GM23338 (cell line): Measurements from ENCODE around the gene TMEM123. TPM values are rescaled to one million over a fixed set of nuclear protein-coding genes. Genes with fewer than 3 reads are reported as not detected.

ENCODE experiments used
- ATAC-seq: fragments of 200-7000 bp; cut with Tn5 transposase; 3 replicates; pipeline ENCODE4 v1.9.1; 2020
- DNase-seq: peaks from one replicate; pipeline ENCODE4 v3.0.0-alpha.2; 2015; ENCODE audit warnings: low spot score
- H2AFZ ChIP-seq: fragments of 200-600 bp; sonication (generic); 2 replicates; pipeline ENCODE4 v1.8.0; 2016; ENCODE audit warnings: antibody characterized with exemption, mild to moderate bottlenecking, moderate library complexity
- H3F3A ChIP-seq: fragments of 200-600 bp; sonication (generic); replicated peaks from 2 replicates; pipeline ENCODE4 v1.8.0; 2017; ENCODE audit warnings: antibody characterized with exemption, mixed run types, low read depth
- H3K27ac ChIP-seq: fragments of 200-600 bp; sonication (generic); 2 replicates; pipeline ENCODE4 v1.6.1; 2016; ENCODE audit warnings: low read depth
- H3K27me3 ChIP-seq: fragments of 200-600 bp; sonication (generic); 2 replicates; pipeline ENCODE4 v1.8.0; 2016; ENCODE audit warnings: mild to moderate bottlenecking, mixed run types, moderate library complexity; ENCODE audit not compliant: insufficient read depth
- H3K36me3 ChIP-seq: fragments of 200-600 bp; sonication (generic); 2 replicates; pipeline ENCODE4 v1.8.0; 2016; ENCODE audit warnings: mild to moderate bottlenecking; ENCODE audit not compliant: insufficient read depth
- H3K4me1 ChIP-seq: fragments of 200-600 bp; sonication (generic); 2 replicates; pipeline ENCODE4 v1.8.0; 2016; ENCODE audit warnings: mild to moderate bottlenecking, moderate library complexity; ENCODE audit not compliant: insufficient read depth
- H3K4me2 ChIP-seq: fragments of 200-600 bp; sonication (generic); 2 replicates; pipeline ENCODE4 v1.7.1; 2017; ENCODE audit warnings: mixed run types
- H3K4me3 ChIP-seq: fragments of 200-600 bp; sonication (generic); 2 replicates; pipeline ENCODE4 v1.6.1; 2016; ENCODE audit warnings: mixed run types
- H3K79me2 ChIP-seq: fragments of 200-600 bp; sonication (generic); replicated peaks from 2 replicates; pipeline ENCODE4 v1.8.0; 2017; ENCODE audit warnings: mild to moderate bottlenecking; ENCODE audit not compliant: insufficient read depth
- H3K9me2 ChIP-seq: fragments of 200-600 bp; sonication (generic); 2 replicates; pipeline ENCODE4 v1.8.0; 2017; ENCODE audit not compliant: insufficient read depth
- H4K20me1 ChIP-seq: fragments of 200-600 bp; sonication (generic); replicated peaks from 2 replicates; pipeline ENCODE4 v1.8.0; 2017; ENCODE audit warnings: mild to moderate bottlenecking; ENCODE audit not compliant: insufficient read depth
- H3K27ac Mint-ChIP-seq: 2 replicates; pipeline ENCODE4 v1.8.0; 2020; ENCODE audit warnings: inconsistent platforms, mild to moderate bottlenecking, moderate library complexity, mixed read lengths
- H3K27me3 Mint-ChIP-seq: 3 replicates; pipeline ENCODE4 v1.8.0; 2022; ENCODE audit warnings: low read depth, mild to moderate bottlenecking, moderate library complexity, mixed read lengths, inconsistent platforms; ENCODE audit not compliant: insufficient read depth, poor library complexity
- H3K36me3 Mint-ChIP-seq: 3 replicates; pipeline ENCODE4 v1.8.0; 2021; ENCODE audit warnings: low read depth, mild to moderate bottlenecking, inconsistent platforms, moderate library complexity, mixed read lengths
- H3K4me1 Mint-ChIP-seq: 3 replicates; pipeline ENCODE4 v1.8.0; 2020; ENCODE audit warnings: mild to moderate bottlenecking, inconsistent platforms, mixed read lengths
- H3K4me3 Mint-ChIP-seq: 3 replicates; pipeline ENCODE4 v1.8.0; 2021; ENCODE audit warnings: moderate library complexity, mild to moderate bottlenecking, inconsistent platforms, mixed read lengths
- H3K9me3 Mint-ChIP-seq: 3 replicates; pipeline ENCODE4 v1.8.0; 2020; ENCODE audit warnings: moderate library complexity, mild to moderate bottlenecking, inconsistent platforms, mixed read lengths
- CREB1 ChIP-seq: fragments of 250-450 bp; sonication (Bioruptor Pico); IDR thresholded peaks from 2 replicates; pipeline ENCODE4 v1.5.0; 2020; ENCODE audit warnings: low read depth, mild to moderate bottlenecking, moderate library complexity
- EZH2 ChIP-seq: fragments of 200-600 bp; sonication (generic); IDR thresholded peaks from one replicate; pipeline ENCODE4 v1.8.0; 2017; ENCODE audit warnings: antibody characterized with exemption, mild to moderate bottlenecking, low read depth; ENCODE audit not compliant: unreplicated experiment
- EZH2phosphoT487 ChIP-seq: fragments of 200-600 bp; sonication (generic); IDR thresholded peaks from one replicate; pipeline ENCODE4 v1.8.1; 2018; ENCODE audit warnings: antibody characterized with exemption; ENCODE audit not compliant: unreplicated experiment
- JUNB ChIP-seq: IDR thresholded peaks from one replicate; pipeline ENCODE4 v1.6.1; 2016; ENCODE audit warnings: antibody characterized with exemption; ENCODE audit not compliant: unreplicated experiment
- NANOG ChIP-seq: IDR thresholded peaks from 2 replicates; pipeline ENCODE4 v1.6.1; 2016; ENCODE audit warnings: antibody characterized with exemption, borderline replicate concordance
- POLR2AphosphoS5 ChIP-seq: IDR thresholded peaks from 2 replicates; pipeline ENCODE4 v1.6.1; 2016; ENCODE audit warnings: antibody characterized with exemption, low read depth
- STAT1 ChIP-seq: IDR thresholded peaks from one replicate; pipeline ENCODE4 v1.6.1; 2016; ENCODE audit warnings: antibody characterized with exemption; ENCODE audit not compliant: unreplicated experiment
- ZNF114 ChIP-seq: fragments of 250-450 bp; sonication (Bioruptor Pico); IDR thresholded peaks from 2 replicates; pipeline ENCODE4 v1.5.0; 2020; ENCODE audit warnings: mild to moderate bottlenecking, moderate library complexity
- ZNF331 ChIP-seq: fragments of 250-450 bp; sonication (Bioruptor Pico); IDR thresholded peaks from 2 replicates; pipeline ENCODE4 v1.5.0; 2020; ENCODE audit warnings: low read depth, mild to moderate bottlenecking, moderate library complexity
- polyA plus RNA-seq: library from polyadenylated mRNA; unstranded; fragments of >200 nt; fragmentation: Nextera tagmentation; extraction: Ambion mirVana; gene quantifications from 2 replicates; pipeline ENCODE4 v1.2.1, GENCODE V29; 2016
- total RNA-seq: library from RNA; depleted of rRNA; stranded (reverse); fragments of >200 nt; shearing (Covaris generic); gene quantifications from 2 replicates; pipeline ENCODE4 v1.2.3, GENCODE V29; 2014
- TF ChIP-seq, protein P1 (sequence below), 2 experiments: fragments of 200-600 bp in 1 of 2; sonication (generic) in 1 of 2; conservative IDR thresholded peaks; 2 replicates each; pipeline versions ENCODE4 v1.5.1 to v1.6.1; 2016 to 2017; ENCODE audit warnings: antibody characterized with exemption in 2 of 2, low read depth in 2 of 2, mild to moderate bottlenecking in 2 of 2, moderate library complexity in 1 of 2
- TF ChIP-seq, protein P2 (sequence below): fragments of 250-450 bp; sonication (Bioruptor Pico); IDR thresholded peaks from 2 replicates; pipeline ENCODE4 v1.5.0; 2020; ENCODE audit warnings: mild to moderate bottlenecking, moderate library complexity
- TF ChIP-seq, protein P3 (sequence below): IDR thresholded peaks from one replicate; pipeline ENCODE4 v1.6.1; 2018; ENCODE audit warnings: antibody characterized with exemption; ENCODE audit not compliant: unreplicated experiment
- TF ChIP-seq, protein P4 (sequence below): IDR thresholded peaks from 2 replicates; pipeline ENCODE4 v1.6.1; 2016; ENCODE audit warnings: antibody characterized with exemption

Gene TMEM123
- total and polyA plus RNA-seq, 2 experiments from 2014 or later: 44.1 to 61.0 TPM

DNA sequence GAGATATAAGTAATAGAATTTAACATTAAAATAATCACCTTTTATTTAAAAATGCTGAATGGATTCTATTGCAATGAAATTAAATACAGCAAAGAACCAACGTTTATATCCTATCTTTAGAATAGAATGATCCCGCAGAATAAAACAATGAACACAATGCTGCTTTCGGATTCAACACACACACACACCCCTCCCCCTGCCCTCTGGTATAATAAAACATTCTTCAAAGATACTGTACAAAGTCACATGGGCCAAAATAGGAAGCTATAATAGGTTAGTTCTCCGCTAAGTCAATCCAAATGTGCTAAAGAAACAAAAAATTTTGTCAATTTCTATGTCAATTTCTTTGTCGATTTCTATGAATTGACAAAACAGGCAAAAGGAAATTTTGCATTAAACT, 47.1 kb downstream of the TMEM123 start:
- peaks cover 2% of the 10 kb centered on the region for H3K4me1 Mint-ChIP-seq
- no peaks in the 10 kb centered on the region for H3K27me3 ChIP-seq
- H3K27ac ChIP-seq: no peak overlapping the region
- 0 out of 2 replicates have a peak, but pooled peaks cover under 1% of the 10 kb centered on the region for H3K4me1 ChIP-seq
- H3K36me3 Mint-ChIP-seq: peaks cover 19% of the 10 kb centered on the region; the same call in 2 of the 3 replicates
- H3K4me3 ChIP-seq: no peak overlapping the region
- no peak for ATAC-seq
- H3K36me3 ChIP-seq: no peaks in the 10 kb centered on the region; the same call in 1 of the 2 replicates
- H4K20me1 ChIP-seq: peaks cover 8% of the 10 kb centered on the region; the same call in 1 of the 2 replicates
- no peak overlapping the region for H2AFZ ChIP-seq
- TF ChIP-seq STAT1 (no peak), NANOG (no peak), ZNF331 (CRISPR knock-in tag) (no peak), EZH2 (no peak), EZH2phosphoT487 (no peak), POLR2AphosphoS5 (no peak), JUNB (no peak), CREB1 (no peak), ZNF114 (CRISPR knock-in tag) (no peak)
- TF ChIP-seq, protein P1, sequence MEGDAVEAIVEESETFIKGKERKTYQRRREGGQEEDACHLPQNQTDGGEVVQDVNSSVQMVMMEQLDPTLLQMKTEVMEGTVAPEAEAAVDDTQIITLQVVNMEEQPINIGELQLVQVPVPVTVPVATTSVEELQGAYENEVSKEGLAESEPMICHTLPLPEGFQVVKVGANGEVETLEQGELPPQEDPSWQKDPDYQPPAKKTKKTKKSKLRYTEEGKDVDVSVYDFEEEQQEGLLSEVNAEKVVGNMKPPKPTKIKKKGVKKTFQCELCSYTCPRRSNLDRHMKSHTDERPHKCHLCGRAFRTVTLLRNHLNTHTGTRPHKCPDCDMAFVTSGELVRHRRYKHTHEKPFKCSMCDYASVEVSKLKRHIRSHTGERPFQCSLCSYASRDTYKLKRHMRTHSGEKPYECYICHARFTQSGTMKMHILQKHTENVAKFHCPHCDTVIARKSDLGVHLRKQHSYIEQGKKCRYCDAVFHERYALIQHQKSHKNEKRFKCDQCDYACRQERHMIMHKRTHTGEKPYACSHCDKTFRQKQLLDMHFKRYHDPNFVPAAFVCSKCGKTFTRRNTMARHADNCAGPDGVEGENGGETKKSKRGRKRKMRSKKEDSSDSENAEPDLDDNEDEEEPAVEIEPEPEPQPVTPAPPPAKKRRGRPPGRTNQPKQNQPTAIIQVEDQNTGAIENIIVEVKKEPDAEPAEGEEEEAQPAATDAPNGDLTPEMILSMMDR (conservative IDR thresholded peaks at IDR 0.05; ENCODE audit: low read depth in 2 of 2): no peak
- TF ChIP-seq, protein P2, sequence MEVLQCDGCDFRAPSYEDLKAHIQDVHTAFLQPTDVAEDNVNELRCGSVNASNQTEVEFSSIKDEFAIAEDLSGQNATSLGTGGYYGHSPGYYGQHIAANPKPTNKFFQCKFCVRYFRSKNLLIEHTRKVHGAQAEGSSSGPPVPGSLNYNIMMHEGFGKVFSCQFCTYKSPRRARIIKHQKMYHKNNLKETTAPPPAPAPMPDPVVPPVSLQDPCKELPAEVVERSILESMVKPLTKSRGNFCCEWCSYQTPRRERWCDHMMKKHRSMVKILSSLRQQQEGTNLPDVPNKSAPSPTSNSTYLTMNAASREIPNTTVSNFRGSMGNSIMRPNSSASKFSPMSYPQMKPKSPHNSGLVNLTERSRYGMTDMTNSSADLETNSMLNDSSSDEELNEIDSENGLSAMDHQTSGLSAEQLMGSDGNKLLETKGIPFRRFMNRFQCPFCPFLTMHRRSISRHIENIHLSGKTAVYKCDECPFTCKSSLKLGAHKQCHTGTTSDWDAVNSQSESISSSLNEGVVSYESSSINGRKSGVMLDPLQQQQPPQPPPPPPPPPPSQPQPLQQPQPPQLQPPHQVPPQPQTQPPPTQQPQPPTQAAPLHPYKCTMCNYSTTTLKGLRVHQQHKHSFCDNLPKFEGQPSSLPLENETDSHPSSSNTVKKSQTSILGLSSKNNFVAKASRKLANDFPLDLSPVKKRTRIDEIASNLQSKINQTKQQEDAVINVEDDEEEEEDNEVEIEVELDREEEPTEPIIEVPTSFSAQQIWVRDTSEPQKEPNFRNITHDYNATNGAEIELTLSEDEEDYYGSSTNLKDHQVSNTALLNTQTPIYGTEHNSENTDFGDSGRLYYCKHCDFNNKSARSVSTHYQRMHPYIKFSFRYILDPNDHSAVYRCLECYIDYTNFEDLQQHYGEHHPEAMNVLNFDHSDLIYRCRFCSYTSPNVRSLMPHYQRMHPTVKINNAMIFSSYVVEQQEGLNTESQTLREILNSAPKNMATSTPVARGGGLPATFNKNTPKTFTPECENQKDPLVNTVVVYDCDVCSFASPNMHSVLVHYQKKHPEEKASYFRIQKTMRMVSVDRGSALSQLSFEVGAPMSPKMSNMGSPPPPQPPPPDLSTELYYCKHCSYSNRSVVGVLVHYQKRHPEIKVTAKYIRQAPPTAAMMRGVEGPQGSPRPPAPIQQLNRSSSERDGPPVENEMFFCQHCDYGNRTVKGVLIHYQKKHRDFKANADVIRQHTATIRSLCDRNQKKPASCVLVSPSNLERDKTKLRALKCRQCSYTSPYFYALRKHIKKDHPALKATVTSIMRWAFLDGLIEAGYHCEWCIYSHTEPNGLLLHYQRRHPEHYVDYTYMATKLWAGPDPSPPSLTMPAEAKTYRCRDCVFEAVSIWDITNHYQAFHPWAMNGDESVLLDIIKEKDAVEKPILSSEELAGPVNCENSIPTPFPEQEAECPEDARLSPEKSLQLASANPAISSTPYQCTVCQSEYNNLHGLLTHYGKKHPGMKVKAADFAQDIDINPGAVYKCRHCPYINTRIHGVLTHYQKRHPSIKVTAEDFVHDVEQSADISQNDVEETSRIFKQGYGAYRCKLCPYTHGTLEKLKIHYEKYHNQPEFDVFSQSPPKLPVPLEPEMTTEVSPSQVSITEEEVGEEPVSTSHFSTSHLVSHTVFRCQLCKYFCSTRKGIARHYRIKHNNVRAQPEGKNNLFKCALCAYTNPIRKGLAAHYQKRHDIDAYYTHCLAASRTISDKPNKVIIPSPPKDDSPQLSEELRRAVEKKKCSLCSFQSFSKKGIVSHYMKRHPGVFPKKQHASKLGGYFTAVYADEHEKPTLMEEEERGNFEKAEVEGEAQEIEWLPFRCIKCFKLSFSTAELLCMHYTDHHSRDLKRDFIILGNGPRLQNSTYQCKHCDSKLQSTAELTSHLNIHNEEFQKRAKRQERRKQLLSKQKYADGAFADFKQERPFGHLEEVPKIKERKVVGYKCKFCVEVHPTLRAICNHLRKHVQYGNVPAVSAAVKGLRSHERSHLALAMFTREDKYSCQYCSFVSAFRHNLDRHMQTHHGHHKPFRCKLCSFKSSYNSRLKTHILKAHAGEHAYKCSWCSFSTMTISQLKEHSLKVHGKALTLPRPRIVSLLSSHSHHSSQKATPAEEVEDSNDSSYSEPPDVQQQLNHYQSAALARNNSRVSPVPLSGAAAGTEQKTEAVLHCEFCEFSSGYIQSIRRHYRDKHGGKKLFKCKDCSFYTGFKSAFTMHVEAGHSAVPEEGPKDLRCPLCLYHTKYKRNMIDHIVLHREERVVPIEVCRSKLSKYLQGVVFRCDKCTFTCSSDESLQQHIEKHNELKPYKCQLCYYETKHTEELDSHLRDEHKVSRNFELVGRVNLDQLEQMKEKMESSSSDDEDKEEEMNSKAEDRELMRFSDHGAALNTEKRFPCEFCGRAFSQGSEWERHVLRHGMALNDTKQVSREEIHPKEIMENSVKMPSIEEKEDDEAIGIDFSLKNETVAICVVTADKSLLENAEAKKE: no peak
- TF ChIP-seq, protein P3, sequence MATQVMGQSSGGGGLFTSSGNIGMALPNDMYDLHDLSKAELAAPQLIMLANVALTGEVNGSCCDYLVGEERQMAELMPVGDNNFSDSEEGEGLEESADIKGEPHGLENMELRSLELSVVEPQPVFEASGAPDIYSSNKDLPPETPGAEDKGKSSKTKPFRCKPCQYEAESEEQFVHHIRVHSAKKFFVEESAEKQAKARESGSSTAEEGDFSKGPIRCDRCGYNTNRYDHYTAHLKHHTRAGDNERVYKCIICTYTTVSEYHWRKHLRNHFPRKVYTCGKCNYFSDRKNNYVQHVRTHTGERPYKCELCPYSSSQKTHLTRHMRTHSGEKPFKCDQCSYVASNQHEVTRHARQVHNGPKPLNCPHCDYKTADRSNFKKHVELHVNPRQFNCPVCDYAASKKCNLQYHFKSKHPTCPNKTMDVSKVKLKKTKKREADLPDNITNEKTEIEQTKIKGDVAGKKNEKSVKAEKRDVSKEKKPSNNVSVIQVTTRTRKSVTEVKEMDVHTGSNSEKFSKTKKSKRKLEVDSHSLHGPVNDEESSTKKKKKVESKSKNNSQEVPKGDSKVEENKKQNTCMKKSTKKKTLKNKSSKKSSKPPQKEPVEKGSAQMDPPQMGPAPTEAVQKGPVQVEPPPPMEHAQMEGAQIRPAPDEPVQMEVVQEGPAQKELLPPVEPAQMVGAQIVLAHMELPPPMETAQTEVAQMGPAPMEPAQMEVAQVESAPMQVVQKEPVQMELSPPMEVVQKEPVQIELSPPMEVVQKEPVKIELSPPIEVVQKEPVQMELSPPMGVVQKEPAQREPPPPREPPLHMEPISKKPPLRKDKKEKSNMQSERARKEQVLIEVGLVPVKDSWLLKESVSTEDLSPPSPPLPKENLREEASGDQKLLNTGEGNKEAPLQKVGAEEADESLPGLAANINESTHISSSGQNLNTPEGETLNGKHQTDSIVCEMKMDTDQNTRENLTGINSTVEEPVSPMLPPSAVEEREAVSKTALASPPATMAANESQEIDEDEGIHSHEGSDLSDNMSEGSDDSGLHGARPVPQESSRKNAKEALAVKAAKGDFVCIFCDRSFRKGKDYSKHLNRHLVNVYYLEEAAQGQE: no peak
- TF ChIP-seq, protein P4, sequence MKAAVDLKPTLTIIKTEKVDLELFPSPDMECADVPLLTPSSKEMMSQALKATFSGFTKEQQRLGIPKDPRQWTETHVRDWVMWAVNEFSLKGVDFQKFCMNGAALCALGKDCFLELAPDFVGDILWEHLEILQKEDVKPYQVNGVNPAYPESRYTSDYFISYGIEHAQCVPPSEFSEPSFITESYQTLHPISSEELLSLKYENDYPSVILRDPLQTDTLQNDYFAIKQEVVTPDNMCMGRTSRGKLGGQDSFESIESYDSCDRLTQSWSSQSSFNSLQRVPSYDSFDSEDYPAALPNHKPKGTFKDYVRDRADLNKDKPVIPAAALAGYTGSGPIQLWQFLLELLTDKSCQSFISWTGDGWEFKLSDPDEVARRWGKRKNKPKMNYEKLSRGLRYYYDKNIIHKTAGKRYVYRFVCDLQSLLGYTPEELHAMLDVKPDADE: no peak
- peaks cover 23% of the 10 kb centered on the region for H3K79me2 ChIP-seq
- H3K9me3 Mint-ChIP-seq: no peaks in the 10 kb centered on the region
- H3K27ac Mint-ChIP-seq: no peak overlapping the region
- H3K9me2 ChIP-seq: no peaks in the 10 kb centered on the region
- H3K4me2 ChIP-seq: no peak overlapping the region
- H3F3A ChIP-seq: no peaks in the 10 kb centered on the region
- H3K27me3 Mint-ChIP-seq: peaks cover 5% of the 10 kb centered on the region
- no peak overlapping the region for H3K4me3 Mint-ChIP-seq
- DNase-seq: no peak
